Stimulated activated CD4-positive, alpha-beta T cell treated with anti-CD3 and anti-CD28 coated beads, Interleukin-4, amount 100 ng/mL, for 4 hours (primary cell): Measurements from ENCODE around the gene PATJ.
"Not testable (repeated sequence)": the region's sequence is repeated elsewhere in the genome, so short reads cannot be mapped to it uniquely, and the experiment has no call there.

Source experiments
- DNase-seq, 2 experiments: peaks; one replicate each; pipeline ENCODE4 v3.0.0-alpha.2; 2020

The PATJ gene

GRCh38 chr1:61892977-61893376, 150.7 kb downstream of the PATJ start:
- DNase-seq: no peak

- not testable (repeated sequence) for DNase-seq
Measured at GRCh38 chr1:61894296-61894695, 152.0 kb downstream of the PATJ start.

GRCh38 chr1:61895175-61895574, 152.9 kb downstream of the PATJ start:
- no peak for DNase-seq

- DNase-seq: no peak
Measured at GRCh38 chr1:61898658-61899057, 156.4 kb downstream of the PATJ start.

- no peak for DNase-seq
Measured at GRCh38 chr1:61904354-61904753, 162.1 kb downstream of the PATJ start.

GRCh38 chr1:61907102-61907501, 164.8 kb downstream of the PATJ start:
- DNase-seq: no peak

- no peak for DNase-seq
Measured at GRCh38 chr1:61910035-61910434, 167.8 kb downstream of the PATJ start.

- no peak for DNase-seq
Measured at GRCh38 chr1:61914823-61915482, 172.7 kb downstream of the PATJ start.

GRCh38 chr1:61921435-61921834, 179.2 kb downstream of the PATJ start:
- DNase-seq: no peak

- no peak for DNase-seq
Measured at GRCh38 chr1:61922950-61923480, 180.7 kb downstream of the PATJ start.

- no peak for DNase-seq
Measured at GRCh38 chr1:61925591-61926298, 183.5 kb downstream of the PATJ start.

GRCh38 chr1:61926597-61926996, 184.3 kb downstream of the PATJ start:
- no peak for DNase-seq

- DNase-seq: no peak
Measured at GRCh38 chr1:61930116-61930645, 187.9 kb downstream of the PATJ start.

- DNase-seq: no peak
Measured at GRCh38 chr1:61931587-61932279, 189.5 kb downstream of the PATJ start.

GRCh38 chr1:61935516-61935915, 193.2 kb downstream of the PATJ start:
- no peak for DNase-seq

GRCh38 chr1:61936839-61937238, 194.6 kb downstream of the PATJ start:
- DNase-seq: no peak

- DNase-seq: no peak
Measured at GRCh38 chr1:61941794-61942193, 199.5 kb downstream of the PATJ start.

- DNase-seq: no peak
Measured at GRCh38 chr1:61942856-61943255, 200.6 kb downstream of the PATJ start.

GRCh38 chr1:61948685-61949084, 206.4 kb downstream of the PATJ start:
- not testable (repeated sequence) for DNase-seq

- DNase-seq: no peak
Measured at GRCh38 chr1:61950418-61950817, 208.1 kb downstream of the PATJ start.

- DNase-seq: no peak
Measured at GRCh38 chr1:61951731-61952580, 209.7 kb downstream of the PATJ start.

- DNase-seq: no peak
Measured at GRCh38 chr1:61952675-61953074, 210.4 kb downstream of the PATJ start.
